ENCODE measurements around the gene EHD2. TPM values are rescaled to one million over a fixed set of nuclear protein-coding genes. Genes with fewer than 3 reads are reported as not detected.

EHD2 gene
- total RNA-seq, 1 experiment from 2014 or later: 1.0 TPM

DNA sequence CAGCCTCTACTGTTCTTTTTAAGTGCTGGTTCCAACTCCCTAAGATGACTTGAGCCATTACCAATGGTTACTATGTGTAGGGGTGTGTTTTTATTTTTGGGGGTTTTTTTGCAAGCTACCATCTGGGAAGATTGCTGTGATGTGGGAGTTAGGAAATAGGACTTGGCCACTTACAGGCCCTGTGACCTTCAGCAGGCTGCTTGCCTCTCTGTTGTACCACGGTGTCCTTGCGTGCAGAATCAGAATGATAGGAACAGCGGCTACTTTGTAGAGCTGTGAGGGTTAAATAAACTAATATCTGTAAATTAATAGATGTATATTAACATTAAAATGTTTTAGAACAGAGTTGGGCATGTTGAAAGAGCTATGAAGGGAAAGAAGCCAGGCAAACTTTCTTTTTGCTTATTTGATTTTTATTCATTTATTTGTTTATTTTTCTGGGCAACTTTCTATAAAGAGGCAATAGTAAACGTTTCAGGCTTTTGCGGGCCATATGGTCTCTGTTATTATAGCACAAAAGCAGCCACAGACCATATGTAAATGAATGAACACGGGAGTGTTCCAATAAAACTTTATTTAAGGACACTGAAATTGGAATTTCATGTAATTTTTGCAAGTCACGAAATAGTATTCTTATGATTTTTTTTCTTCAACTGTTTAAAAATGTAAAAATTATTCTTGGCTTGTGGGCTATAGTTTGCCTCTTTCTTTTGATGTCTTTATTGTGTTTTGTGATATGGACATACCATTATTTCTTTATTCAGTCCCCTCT, 26.4 kb upstream of the EHD2 start:
- no peak for DNase-seq (ENCODE audit: extremely low read depth, low read depth)

GRCh38 chr19:47687906-47688305, 25.3 kb upstream of the EHD2 start:
- DNase-seq (ENCODE audit: extremely low read depth, low read depth): no peak

- no peak for DNase-seq (ENCODE audit: extremely low read depth, low read depth)
Measured at GRCh38 chr19:47691090-47691489, 22.1 kb upstream of the EHD2 start.

DNA sequence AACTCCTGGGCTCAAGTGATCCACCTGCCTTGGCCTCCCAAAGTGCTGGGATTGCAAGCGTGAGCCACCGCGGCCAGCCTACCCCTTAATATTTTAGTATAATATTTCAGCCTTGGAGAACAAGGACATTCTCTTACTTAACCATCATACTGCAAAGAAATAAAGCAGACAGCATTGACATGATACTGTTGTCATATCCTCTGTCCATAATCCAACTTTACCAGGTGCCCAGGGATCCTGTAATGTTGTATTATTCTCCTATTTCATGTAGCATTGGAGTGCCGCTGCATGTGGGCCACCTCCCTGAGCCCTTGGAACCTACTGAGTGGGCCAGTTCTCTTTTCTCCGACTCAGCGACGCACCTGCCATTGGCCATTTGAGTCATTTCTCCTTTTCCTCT, 21.4 kb upstream of the EHD2 start:
- no peak for DNase-seq (ENCODE audit: extremely low read depth, low read depth)

- DNase-seq (ENCODE audit: extremely low read depth, low read depth): no peak
Measured at GRCh38 chr19:47693489-47693888, 19.7 kb upstream of the EHD2 start.

DNA sequence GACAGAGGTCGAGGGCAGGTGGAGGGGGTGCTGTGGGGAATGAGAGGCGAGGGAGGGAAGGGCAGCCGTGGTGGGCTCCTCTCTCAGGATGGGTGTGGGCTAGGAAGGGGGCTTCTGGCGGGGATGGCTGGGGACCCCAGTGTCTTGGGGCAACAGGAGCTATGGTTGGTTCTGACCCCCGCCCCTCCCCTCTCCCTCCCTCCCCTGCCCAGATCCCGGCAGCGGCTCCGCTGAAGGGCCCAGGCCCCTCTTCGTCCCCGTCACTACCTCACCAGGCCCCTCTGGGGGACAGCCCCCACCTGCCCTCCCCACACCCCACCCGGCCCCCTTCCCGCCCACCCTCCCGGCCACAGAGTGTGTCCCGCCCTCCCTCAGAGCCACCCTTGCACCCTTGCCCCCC, 19.3 kb upstream of the EHD2 start:
- no peak for DNase-seq (ENCODE audit: extremely low read depth, low read depth)

GRCh38 chr19:47694466-47695273, 18.6 kb upstream of the EHD2 start:
- no peak for DNase-seq (ENCODE audit: extremely low read depth, low read depth)

- no peak for DNase-seq (ENCODE audit: extremely low read depth, low read depth)
Measured at GRCh38 chr19:47695533-47696262, 17.5 kb upstream of the EHD2 start.

DNA sequence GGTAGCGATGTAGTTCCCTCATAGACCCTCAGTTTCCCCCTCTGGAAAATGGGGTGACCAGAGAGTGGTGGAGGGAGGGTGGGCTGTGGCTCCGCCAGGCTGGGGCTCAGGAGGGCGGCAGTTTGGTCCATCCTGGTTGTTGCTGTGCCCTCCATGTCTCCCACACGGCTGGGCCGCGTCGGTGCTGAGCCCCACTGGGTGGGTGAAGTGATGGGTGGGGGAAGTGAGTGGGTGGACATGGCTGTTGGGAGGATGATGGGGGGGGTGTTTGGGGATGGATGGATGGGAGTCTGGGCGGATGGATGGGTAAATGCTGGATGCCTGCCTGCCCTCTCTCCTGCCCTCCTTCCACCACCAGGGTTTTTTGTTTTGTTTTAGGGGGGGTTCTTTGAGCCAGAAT, 16.6 kb upstream of the EHD2 start:
- no peak for DNase-seq (ENCODE audit: extremely low read depth, low read depth)

GRCh38 chr19:47697863-47698609, 15.2 kb upstream of the EHD2 start:
- peak; percentile 68 for DNase-seq (ENCODE audit: extremely low read depth, low read depth)

DNA sequence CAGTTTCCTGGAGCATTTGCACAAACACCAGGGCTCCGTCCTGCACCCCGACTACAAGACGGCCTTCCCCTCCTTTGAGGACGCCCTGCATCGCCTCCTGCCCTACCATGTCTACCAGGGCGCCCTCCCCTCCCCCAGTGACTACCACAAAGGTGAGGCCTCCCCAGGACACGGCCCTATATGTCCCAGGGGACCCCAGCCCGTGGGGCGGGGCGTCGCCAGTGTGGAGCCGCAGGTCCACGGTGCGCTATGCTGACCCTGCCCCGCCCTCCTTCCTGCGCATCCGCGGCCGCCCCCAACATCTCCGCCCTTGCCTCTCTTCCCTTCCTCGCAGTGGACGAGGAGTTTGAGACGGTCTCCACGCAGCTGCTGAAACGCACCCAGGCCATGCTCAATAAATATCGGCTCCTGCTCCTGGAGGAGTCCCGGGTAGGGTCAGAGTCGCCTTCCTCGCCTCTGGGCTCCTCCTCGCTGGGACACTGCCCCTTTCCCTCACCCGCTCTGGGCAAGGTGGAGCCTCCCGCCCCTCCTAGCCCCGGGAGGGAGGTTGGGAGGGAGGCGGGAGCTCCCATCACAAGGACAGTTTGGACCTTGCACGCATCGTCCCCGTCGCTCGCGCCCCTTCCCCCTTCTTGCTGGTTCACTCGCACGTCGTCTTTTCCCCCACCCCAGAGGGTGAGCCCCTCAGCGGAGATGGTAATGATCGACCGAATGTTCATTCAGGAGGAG, 14.4 kb upstream of the EHD2 start:
- DNase-seq (ENCODE audit: extremely low read depth, low read depth): no peak

DNA sequence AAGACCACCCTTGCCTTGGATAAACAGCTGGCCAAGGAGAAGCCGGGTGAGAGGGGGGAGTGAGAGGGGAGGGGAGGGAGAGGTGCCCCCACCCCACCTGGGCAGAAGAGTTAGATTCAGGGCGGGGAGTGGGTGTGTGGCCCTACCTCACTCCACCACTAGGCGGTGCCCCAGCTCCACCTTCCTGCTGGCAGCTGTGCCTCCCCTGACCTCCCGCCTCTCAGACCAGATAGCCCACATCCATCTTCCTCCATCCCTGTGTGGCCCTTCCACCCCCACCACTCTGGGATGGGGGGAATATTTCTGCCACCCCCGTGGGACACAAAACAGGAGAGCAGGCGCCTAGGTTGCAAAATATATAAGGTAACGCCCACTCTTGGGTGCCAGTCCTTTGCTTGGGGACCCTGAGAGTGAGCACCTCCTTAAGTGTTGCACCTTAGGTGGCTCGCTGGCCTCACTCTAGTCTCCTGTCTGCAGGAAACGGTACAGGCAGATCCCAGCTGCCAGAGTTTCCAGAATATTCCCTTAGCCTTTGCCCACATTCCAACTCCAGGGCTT, 13.8 kb upstream of the EHD2 start:
- DNase-seq (ENCODE audit: extremely low read depth, low read depth): peak; percentile 42

- no peak for DNase-seq (ENCODE audit: extremely low read depth, low read depth)
Measured at GRCh38 chr19:47700934-47701716, 12.1 kb upstream of the EHD2 start.

DNA sequence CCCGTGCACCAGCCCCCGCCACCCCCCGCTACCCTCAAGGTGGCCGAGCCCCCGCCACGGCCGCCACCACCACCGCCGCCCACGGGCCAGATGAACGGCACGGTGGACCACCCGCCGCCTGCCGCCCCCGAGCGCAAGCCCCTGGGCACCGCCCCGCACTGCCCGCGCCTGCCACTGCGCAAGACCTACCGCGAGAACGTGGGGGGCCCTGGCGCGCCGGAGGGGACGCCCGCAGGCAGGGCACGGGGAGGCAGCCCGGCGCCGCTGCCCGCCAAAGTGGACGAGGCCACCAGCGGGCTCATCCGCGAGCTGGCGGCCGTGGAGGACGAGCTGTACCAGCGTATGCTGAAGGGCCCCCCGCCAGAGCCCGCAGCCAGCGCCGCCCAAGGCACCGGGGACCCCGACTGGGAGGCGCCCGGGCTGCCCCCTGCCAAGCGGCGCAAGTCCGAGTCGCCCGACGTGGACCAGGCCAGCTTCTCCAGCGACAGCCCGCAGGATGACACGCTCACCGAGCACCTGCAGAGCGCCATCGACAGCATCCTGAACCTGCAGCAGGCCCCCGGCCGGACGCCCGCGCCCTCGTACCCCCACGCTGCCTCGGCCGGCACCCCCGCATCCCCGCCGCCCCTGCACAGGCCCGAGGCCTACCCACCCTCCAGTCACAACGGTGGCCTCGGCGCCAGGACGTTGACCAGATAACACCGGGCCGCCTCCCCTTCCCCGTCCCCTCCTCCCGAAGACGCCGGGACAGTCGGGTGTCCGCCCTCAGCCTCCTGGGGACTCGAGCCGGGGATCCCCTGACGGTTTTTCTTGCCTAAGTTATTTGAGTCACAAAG, 11.3 kb upstream of the EHD2 start:
- DNase-seq (ENCODE audit: extremely low read depth, low read depth): no peak

DNA sequence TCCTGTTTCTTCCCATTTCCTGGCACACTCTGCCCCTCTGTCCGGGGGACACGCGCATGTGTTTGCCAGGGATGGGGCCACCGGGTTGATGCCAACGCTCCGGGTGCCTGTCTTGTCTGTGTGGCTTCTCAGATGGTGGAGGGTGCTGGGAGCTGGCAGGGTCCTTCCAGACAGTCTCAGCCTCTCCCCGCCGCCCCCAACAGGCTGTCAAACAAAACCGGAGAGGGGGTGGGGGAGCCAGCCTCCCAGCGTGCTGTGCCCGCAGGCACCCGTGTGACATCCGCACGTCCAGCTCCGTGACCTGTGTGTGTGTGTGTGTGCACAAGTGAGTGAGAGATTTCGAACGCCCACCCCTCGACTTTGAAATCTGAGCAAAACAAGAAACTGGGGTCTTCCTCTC, 10.6 kb upstream of the EHD2 start:
- DNase-seq (ENCODE audit: extremely low read depth, low read depth): no peak

DNA sequence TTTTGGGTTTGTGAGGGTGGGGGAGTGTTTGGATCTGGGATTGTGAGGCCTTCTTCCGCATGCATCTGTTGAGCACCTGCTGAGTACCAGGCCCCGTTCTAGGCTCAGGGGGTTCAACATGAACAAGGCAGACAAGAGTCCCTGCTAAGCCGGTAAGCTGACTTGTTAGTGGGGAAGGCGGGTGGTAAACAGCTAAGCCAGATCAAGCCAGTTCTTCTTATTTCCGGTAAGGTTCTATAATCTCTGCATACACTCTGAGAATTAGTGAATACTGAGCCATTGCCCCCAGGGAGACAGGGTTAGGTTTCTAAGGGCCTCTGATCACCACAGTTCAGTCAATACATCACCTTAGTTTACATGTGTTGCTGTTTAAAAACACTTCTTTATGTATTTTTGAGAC, 9.9 kb upstream of the EHD2 start:
- DNase-seq (ENCODE audit: extremely low read depth, low read depth): no peak

GRCh38 chr19:47704024-47704423, 9.2 kb upstream of the EHD2 start:
- DNase-seq (ENCODE audit: extremely low read depth, low read depth): peak; percentile 11

DNA sequence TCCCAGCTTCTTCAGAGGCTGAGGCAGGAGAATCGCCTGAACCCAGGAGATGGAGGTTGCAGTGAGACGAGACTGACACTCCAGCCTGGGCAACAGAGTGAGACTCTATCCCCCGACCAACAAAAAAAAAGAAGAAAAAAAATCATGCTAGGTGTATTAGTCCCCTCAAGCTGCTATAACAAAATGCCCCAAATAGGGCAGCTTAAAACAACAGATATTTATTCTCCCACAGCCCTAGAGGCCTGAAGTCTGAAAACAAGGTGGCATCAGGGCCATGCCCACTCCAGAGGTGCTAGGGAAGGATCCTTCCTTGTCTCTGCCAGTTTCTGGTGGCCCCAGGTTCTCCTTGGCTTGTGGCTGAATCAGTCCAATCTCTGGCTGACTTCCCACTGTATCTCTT, 8.6 kb upstream of the EHD2 start:
- DNase-seq (ENCODE audit: extremely low read depth, low read depth): no peak

All from NCI-H460 (cell line).